GM21390 (cell line): Measurements from ENCODE around the gene MYO1D.
"Not testable (repeated sequence)": the region's sequence is repeated elsewhere in the genome, so short reads cannot be mapped to it uniquely, and the experiment has no call there.

Experiments
- ATAC-seq: cut with Tn5 transposase; IDR thresholded peaks from one replicate; pipeline ENCODE4 v1.9.1; 2021; ENCODE audit not compliant: unreplicated experiment

Gene MYO1D

GRCh38 chr17:32821987-32822934 lies 54.7 kb downstream of the MYO1D start:
- not testable (repeated sequence) for ATAC-seq

GRCh38 chr17:32820440-32820839 lies 56.5 kb downstream of the MYO1D start:
- ATAC-seq, result no peak

GRCh38 chr17:32819787-32820186 lies 57.1 kb downstream of the MYO1D start:
- ATAC-seq, result no peak

GRCh38 chr17:32819035-32819434 lies 57.9 kb downstream of the MYO1D start:
- no peak for ATAC-seq

- no peak for ATAC-seq
Observed at GRCh38 chr17:32815460-32815859, 61.5 kb downstream of the MYO1D start.

GRCh38 chr17:32814836-32815235 lies 62.1 kb downstream of the MYO1D start:
- no peak for ATAC-seq

GRCh38 chr17:32813021-32813420 lies 63.9 kb downstream of the MYO1D start:
- ATAC-seq, result no peak

GRCh38 chr17:32810690-32811089 lies 66.2 kb downstream of the MYO1D start:
- no peak for ATAC-seq

GRCh38 chr17:32807577-32807976 lies 69.3 kb downstream of the MYO1D start:
- ATAC-seq, result no peak

- ATAC-seq, result no peak
Observed at GRCh38 chr17:32806646-32807045, 70.3 kb downstream of the MYO1D start.

GRCh38 chr17:32805029-32805976 lies 71.6 kb downstream of the MYO1D start:
- ATAC-seq, result no peak

GRCh38 chr17:32803544-32803943 lies 73.4 kb downstream of the MYO1D start:
- no peak for ATAC-seq

GRCh38 chr17:32802306-32802705 lies 74.6 kb downstream of the MYO1D start:
- no peak for ATAC-seq

GRCh38 chr17:32801641-32802040 lies 75.3 kb downstream of the MYO1D start:
- ATAC-seq, result no peak

- no peak for ATAC-seq
Observed at GRCh38 chr17:32801193-32801592, 75.7 kb downstream of the MYO1D start.

GRCh38 chr17:32798938-32799337 lies 78.0 kb downstream of the MYO1D start:
- ATAC-seq, result no peak

GRCh38 chr17:32795339-32795979 lies 81.5 kb downstream of the MYO1D start:
- no peak for ATAC-seq

- no peak for ATAC-seq
Observed at GRCh38 chr17:32794533-32795246, 82.2 kb downstream of the MYO1D start.

GRCh38 chr17:32793841-32794240 lies 83.1 kb downstream of the MYO1D start:
- ATAC-seq, result no peak

- no peak for ATAC-seq
Observed at GRCh38 chr17:32792207-32792606, 84.7 kb downstream of the MYO1D start.
